HG03558 (cell line): ENCODE results near the gene HSDL2.

Experiments
- ATAC-seq: cut with Tn5 transposase; IDR thresholded peaks from one replicate; pipeline ENCODE4 v1.9.1; 2021; ENCODE audit warnings: moderate number of reproducible peaks; ENCODE audit not compliant: unreplicated experiment; ENCODE audit errors: extremely low read depth

HSDL2 gene

DNA sequence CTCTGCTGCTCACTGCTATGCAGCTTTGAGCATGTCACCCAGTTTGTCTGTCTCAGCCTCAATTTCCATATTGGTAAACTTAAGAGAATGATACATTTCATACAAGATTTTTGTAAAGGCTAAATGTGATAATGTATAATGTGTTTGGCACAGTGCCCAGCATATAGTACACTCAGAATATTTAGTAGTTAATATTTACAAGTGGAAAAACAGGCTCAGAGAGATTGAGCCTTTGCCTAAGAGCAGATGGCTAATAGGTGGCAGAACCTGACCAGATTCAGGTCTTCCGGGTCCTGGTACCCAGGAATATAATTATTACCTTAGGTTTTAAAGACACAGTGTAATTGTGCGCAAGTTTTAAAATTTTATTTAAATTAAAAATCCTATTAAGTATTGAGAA is 59.9 kb downstream of the HSDL2 start:
- no peak for ATAC-seq

DNA sequence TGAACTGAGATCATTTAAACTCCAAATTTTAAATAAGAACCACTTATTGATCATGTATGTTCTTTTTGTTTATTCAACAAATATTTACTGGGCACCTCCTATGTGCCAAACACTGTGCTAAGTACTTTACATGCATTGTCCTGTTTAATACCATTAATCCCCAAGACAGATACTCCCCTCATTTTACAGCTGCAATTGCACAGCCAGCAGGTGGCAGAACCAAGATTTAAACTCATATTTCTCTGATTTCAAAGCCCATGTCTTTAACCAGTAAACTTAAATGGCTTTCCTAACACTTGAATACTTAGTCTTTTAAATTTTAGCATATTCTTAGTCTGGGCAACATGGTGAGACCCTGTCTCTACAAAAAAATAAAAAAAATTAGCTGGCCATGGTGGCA is 63.3 kb downstream of the HSDL2 start:
- no peak for ATAC-seq

DNA sequence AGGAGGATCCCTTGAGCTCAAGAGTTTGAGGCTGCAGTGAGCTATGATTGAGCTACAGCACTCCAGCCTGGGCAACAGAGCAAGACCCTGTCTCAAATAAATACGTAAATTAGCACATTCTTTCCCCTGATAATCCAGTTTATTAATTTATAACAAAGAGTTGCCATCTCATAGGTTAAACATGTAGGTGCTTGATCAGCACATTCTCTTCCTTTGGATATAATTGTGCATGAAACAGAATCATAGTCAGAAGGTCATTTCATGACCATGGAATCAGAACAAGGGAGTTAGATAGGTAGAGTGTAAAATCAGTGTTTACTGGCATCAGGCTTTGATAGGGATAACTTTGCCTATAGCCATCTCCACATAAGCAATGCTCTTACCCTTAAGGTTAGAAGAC is 63.7 kb downstream of the HSDL2 start:
- ATAC-seq: no peak

DNA sequence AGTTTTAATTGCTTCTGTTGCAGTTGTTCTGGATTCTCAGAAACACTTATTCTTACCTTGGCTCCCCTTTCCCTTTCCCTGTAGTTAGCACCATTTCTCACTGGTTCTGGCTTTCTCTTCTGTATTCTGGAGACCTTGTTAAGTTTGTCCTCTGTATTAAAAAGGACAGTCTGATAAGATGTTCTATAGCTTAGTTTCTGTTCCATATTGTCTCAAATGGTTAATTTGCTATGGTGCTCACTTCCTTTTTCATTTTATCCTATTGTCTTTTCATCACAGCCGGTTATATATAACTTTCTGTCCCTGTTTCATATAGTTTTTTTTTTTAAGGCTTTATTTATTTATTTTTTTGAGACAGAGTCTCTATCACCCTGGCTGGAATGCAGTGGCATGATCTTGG is 65.3 kb downstream of the HSDL2 start:
- no peak for ATAC-seq

DNA sequence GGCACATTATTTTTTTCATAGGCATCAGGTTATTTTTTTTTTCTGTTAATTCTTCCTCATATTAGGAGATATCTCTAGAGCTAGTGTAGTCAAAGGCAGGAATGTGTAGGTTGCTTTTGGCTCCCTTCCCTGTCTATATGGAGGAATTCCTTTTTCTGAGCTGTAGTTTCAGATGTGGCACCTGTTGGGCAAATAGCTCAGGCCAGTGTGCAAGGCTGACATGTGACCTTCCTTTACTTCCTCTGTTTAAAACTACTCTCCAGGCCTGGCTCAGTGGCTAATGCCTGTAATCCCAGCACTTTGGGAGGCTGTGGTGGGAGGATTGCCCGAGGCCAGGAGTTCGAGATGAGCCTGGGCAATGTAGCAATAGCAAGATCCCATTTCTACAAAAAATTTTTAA is 66.2 kb downstream of the HSDL2 start:
- ATAC-seq: no peak

DNA sequence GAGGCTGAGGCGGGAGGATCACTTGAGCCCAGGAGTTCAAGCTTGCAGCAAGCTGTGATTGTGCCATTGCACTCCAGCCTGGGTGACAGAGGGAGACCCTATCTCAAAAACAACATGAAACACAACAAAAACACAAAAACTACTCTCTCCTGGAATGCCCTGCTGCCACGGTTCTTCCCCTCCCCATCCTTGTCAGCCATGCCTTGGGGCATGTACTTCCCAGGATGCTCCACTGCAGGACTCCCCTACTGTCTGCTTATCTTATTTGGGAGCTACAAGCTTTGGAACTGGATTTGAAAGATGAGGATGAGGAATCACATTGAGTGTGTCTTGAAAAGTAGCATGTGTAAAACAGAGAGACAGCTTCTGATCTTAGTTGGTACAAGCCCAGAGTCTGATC is 66.6 kb downstream of the HSDL2 start:
- no peak for ATAC-seq

DNA sequence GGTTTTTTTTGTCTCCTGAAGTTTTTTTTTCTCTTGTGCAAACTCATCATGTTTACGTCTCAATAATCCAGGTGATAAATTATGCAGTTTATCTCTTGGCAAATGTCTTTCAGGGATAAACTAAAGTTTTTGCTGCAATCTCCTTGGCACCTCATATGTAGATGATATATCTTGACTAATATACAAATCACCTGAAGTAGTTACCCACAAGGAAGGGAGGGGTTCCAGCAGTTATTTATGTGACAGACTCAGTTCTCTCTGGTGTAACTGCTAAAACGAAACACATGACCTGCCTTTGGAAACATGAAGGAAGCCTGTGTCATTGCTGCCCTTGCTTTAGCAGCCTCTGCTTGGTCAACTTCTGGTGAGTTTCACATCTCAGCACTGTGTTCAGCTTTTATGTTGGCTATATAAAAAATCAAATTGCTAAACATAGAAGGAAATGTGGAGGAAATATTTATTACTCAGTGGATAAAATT is 67.4 kb downstream of the HSDL2 start:
- no peak for ATAC-seq

DNA sequence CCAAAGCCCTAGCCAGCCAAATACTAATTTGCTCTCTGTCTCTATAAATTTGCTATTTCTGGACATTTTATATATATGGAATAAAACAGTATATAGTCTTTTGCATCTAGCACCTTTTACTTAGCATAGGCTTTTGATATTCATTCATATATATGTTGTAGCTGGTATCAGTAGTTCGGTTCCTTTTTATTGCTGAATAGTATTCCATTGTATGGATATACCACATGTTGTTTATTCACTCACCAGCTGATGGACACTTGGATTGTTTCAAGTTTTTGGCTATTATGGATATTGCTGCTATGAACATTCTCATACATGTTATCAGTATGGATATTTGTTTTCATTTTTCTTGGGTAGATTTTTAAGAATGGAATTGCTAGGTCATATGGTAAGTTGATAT is 82.9 kb downstream of the HSDL2 start:
- ATAC-seq: no peak

DNA sequence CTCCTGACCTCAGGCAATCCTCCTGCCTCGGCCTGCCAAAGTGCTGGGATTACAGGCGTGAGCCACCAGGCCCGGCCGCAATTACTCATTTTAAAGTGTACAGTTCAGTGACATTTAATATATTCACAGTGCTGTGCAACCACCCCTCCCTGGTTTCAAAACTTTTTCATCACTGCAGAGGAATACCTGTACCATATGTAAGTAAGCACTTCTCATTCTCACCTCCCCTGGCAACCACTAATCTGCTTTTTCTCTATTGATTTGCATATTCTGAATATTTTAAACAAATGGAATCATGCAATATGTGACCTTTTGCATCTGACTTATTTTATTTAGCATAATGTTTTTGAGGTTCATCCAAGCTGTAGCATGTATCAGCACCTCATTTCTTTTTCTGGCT is 85.4 kb downstream of the HSDL2 start:
- ATAC-seq: no peak

DNA sequence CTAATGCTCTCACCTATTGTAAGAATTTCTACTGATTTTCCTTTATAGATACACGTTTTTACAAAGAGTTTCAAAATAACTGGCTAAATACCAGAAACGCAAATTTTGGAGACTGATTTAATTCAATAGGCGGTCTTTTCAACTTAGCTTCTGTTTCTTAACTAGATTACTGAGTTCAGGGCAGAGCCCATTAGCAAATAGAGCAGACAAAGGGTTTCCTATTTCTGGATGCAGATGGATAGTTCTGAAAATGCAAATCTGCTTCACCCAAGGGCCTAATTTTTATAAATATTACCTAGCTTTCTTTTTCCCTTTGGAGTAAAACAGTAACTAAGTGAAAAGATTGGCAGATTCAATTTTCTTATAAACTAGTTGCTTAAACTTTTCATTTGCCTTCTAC is 93.1 kb downstream of the HSDL2 start:
- no peak for ATAC-seq

DNA sequence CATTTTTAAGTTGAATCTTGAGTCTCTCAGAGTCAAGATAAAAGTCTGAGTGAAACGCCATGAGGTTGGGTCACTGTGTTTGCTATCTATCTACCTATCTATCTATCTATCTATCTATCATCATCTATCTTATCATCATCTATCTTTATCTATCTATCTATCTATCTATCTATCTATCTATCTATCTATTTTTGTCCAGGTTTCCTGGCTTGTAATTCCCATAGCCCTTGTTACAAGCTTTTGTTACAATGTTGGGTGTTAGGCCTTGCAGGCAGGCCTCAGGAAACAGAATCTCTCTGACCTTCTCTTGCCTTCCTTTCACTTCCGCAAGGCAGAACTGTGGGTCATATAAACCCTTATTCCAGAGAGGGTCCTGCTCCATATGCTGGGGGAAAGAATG is 94.1 kb downstream of the HSDL2 start:
- no peak for ATAC-seq

DNA sequence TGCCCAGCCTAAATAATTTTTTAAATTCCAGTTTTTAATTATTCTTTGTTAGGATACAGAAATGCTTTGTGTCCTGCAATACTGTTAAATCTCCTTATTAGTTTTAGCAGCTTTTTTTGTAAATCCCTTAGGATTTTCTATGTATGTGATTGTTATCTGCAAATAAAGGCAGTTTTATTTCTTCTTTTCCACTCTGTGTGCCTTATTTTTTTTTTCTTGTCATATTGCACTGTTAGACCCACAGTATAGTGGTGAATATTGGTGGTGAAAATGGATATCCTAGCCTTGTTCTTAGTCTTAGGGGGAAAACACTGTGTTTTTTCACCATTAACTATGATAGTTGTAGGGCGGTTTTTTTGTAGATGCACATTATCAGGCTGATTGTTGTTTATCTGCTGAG is 95.4 kb downstream of the HSDL2 start:
- no peak for ATAC-seq

DNA sequence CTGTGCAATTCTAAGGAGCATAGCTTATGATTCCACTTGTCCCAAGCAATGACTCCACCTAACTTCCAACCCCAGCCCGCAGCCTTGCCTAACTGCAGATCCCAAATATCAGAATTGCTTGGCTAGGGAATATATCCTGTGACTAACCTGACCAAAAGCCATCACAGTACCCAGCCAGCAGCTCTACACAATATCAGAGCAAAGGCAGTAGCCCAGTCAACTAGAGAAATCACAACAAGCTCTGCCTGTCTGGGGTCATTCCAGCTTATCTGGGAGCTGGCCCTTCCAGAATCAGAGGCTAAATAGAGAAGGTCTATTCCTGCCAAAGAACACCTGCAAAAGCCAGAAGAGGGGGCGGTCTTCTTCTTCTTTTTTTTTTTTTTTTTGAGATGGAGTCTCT is 97.4 kb downstream of the HSDL2 start:
- no peak for ATAC-seq

DNA sequence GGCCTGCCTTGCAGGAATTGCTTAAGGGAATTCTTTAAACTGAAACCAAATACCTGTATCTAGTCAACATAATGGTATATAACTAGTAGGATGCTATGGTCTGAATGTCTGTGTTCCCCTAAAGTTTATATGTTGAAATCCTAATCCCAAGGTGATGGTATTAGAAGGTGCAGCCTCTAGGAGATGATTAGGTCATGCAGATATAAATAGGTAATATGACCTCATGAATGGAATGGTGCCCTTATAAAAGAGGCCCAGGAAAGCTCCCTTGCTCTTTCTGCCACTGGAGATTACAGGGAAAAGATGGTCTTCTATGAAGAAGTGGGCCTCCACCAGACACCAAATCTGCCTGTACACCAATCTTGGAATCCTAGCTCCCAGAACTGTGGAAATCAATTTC is 99.3 kb downstream of the HSDL2 start:
- no peak for ATAC-seq

DNA sequence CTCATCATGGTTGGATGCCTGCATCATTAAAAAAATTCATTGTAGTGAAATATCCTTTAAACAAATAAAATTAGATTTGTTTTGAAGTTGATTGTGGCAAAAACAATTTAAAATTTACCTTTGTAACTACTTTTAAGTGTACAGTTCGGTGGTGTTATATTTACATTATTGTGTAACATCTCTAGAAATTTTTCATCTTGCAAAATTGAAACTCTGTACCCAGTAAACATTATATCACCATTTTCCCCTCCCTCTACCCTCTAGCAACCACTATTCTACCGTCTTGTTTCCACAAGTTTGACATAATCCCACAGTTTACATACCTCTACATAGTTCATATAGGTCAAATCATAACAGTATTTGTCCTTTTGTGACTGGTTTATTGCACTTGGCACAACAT is 104.7 kb downstream of the HSDL2 start:
- ATAC-seq: no peak

DNA sequence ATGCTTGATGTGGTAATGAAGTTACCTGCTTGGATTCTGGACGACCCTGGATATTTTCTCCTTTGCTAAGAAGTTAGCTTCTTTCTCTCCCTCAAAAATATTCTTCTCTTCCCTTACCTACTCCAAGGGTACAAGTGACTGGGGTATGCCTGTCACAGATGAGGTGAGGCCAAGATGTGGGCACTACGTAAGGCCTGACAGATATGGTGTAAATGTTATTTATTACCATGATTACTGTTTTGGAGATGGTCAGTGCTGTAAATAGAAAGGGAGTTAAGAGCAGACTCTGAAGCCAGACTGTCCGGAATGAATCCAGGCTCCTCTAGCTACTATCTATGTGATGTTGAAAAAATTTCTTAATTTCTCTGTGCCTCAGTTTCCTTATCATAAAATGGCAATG is 105.7 kb downstream of the HSDL2 start:
- no peak for ATAC-seq

DNA sequence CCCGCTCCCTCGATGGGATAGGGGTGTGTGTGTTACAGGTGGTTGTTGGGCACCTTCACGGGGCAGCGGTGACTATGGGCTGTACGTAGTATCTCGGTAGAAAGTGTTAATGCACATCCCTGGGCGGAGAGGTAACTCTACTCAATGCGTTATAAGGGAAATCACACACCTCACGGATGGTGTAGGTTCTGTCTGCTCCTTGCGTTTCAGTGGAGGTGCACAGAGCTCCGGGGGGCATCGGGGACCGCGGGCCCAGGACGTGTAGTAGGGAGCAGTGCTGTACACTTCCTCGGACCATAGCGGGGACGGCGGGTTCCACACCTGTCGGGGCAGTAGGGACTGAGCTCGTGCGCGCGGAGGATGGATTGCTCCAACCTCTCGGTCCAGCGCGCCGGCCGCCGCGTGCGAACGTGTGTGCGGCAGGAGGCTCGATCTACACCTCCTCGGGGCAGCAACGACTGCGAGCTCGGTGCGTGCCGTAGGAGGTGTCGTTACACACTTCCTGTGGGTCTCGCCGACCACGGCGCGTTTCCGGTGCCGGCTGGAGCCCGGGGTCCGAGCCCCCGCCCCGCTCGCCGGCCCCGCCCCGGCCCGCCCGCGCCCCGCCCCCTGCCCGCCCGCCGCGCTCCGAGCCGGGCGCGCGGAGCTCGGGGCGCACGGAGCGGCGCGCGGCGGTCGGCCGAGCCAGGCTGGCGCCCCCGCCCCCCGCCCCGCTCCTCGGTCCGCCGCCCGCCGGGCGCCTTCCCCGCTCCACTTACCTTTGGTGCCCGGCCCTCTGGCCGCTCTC is 106.5 kb downstream of the HSDL2 start, which contains the start of gene KIAA1958:
KIAA1958 (plus strand) TSS at position 607 of the 787 bp plus-strand sequence. CDS start 87,254 bp downstream, outside the sequence.
- ATAC-seq: peak; percentile 82

DNA sequence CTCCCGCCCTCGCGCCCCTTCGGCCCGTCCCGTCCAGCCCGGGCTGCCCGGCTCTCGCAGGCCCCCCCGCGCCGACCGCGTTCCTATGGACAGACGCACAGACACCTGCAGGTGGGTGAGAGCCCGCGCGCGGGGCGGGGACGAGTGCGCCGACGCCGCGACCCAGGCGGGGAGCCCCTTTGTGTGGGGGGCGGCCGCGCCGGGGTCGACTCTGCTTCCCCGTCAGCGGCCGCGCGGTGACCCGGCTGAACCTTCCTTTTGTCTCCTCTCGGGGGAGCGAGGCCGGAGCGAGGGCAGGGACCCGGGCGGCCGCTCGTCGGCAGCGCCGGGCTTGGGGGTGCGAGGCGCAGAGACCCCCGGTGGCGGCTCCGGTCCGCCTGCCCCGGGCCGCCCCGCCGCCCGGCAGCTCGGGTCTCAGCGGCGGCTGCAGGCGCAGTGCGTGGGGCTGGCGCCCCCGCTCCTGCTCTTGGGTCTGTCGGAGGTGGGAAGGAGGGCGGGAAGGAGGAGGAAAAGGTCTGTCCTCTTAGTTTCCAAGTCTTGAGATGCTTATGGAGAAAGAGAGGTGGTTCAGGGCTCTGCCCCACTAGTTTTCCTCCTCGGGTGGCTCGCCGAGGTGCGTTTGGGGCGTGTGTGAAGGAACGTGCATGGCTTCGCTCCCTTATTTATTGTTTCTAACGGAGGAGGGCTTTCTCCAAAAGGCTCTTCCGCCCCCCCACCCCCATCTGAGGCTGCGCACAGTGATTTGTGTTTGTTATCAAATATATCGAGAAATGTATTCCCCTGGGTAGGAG is 107.3 kb downstream of the HSDL2 start:
- ATAC-seq: peak; percentile 27

DNA sequence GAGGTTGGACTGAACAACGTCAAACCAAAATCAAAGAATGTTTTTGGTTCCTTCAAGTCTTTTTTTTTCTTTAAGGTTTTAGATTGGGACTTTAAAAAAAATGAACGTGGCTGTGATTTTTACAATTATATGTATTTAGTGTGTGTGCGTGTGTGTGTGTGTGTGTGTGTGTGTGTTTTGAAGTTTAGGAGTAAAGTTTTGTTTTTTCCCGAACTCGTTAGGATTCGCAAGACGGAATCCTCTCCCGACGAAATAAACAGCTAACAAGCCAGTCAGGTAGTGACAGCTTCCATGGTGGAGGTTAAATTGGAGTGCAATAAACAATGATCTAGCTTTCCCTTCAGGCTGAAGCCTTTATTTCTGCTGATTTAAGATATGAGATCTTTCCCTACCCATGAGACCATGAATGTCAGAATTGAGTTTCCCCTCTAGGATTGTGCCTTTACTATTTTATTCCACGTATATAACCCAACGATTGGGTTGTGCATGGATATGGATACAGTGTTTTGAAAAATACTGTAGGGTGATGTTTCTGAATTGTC is 108.0 kb downstream of the HSDL2 start:
- no peak for ATAC-seq

DNA sequence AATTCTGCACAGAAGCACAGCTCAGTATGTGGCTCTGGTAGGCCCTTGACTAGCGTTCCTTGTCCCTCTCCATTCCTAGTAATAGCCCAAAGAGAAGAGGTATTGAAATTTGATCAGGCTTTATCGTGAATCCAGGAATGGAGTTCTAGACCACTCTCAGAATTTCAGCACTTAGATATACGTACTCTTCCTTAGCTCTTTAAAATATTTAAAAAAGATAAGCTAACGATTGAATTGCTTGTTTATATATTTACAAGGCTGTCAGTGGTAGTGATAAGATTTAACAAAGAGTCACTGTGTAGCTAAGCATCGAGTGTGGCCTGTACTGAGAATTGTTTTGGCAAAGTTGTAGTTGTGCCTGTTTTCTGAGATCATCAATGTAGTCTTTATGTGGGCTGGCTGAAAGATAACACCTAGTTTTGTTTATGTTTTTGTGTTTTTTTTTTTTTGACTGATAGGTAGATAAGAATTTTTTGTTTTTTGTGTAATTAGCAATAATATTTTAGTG is 109.2 kb downstream of the HSDL2 start:
- ATAC-seq: no peak
